H1 (cell line): ENCODE data around the gene ZNF646. TPM values are rescaled to one million over a fixed set of nuclear protein-coding genes. Genes with fewer than 3 reads are reported as not detected.

ENCODE experiments used
- KDM1A ChIP-seq: fragments of 200-600, 300-600 bp; sonication (generic); IDR thresholded peaks from 2 replicates; pipeline ENCODE4 v1.7.1; 2016; ENCODE audit warnings: mild to moderate bottlenecking, low read length, borderline replicate concordance
- RAD21 ChIP-seq, 2 experiments: IDR thresholded peaks in 1 of 2; conservative IDR thresholded peaks in 1 of 2; 2 replicates each; pipeline ENCODE4 v1.6.1; 2011; ENCODE audit warnings: low read depth in 2 of 2, low read length in 2 of 2, improper control_type of control experiment in 1 of 2, inconsistent platforms in 1 of 2, mild to moderate bottlenecking in 1 of 2, moderate library complexity in 1 of 2
- ZNF274 ChIP-seq: IDR thresholded peaks from 2 replicates; pipeline ENCODE4 v1.7.0; 2012; ENCODE audit warnings: low read length, borderline replicate concordance; ENCODE audit errors: extremely low read depth
- polyA plus RNA-seq, 7 experiments: library from polyadenylated mRNA; depleted of rRNA in 3 of 7; stranded (reverse) in 5 of 7; unstranded in 2 of 7; fragments of >200 nt in 5 of 7; fragments of 200-250 nt in 2 of 7; gene quantifications; 1 replicate in 5 of 7; 2 replicates in 1 of 7; 4 replicates in 1 of 7; pipeline versions ENCODE4 v1.2.1 to v1.2.3, GENCODE V29; 2011 to 2013; ENCODE audit warnings: missing spikeins in 2 of 7, mixed read lengths in 2 of 7
- total RNA-seq: library from RNA; stranded (reverse); fragmentation: NEBNext Ultra II Directional; extraction: Animal tissue kit (Norgen Biotek cat#: 25700); gene quantifications from 2 replicates; pipeline ENCODE4 v1.2.1, GENCODE V29; 2021

The ZNF646 gene
- total and polyA plus RNA-seq, 2 of the 8 experiments (the other 6 are each of a cell fraction or from before 2014, with no cell fraction given) = 6.5 to 25.0 TPM

GRCh38 chr16:31087481-31087880 is 13.3 kb downstream of the ZNF646 start (continued):
- TF ChIP-seq RAD21 (IDR thresholded peaks at IDR 0.05 in 1 of 2, conservative IDR thresholded peaks at IDR 0.05 in 1 of 2; ENCODE audit: low read depth in 2 of 2, low read length in 2 of 2) = no peak
- TF ChIP-seq ZNF274 = no peak
- no peak for TF ChIP-seq KDM1A
